Thymus (tissue), 11 donors: Measurements from ENCODE around the gene NUDCD3. TPM values are rescaled to one million over a fixed set of nuclear protein-coding genes. Genes with fewer than 3 reads are reported as not detected.

Source experiments
- DNase-seq, 9 donors: peaks; one replicate each; pipeline ENCODE4 v3.0.0-alpha.2; 2013; ENCODE audit warnings: low spot score in 9 of 9, low read depth in 6 of 9, missing footprints in 1 of 9
- H3K27ac ChIP-seq, 2 donors: one replicate each; pipeline ENCODE4 v1.5.1; 2013; ENCODE audit warnings: control low read depth in 1 of 2, low read depth in 1 of 2, low read length in 1 of 2, mild to moderate bottlenecking in 1 of 2, moderate library complexity in 1 of 2
- H3K27me3 ChIP-seq, 2 donors: one replicate each; pipeline ENCODE4 v1.5.1; 2013; ENCODE audit warnings: low read length in 1 of 2; ENCODE audit not compliant: control insufficient read depth in 2 of 2, insufficient read depth in 1 of 2
- H3K36me3 ChIP-seq, 2 donors: one replicate each; pipeline ENCODE4 v1.5.1; 2013; ENCODE audit warnings: low read length in 1 of 2, mild to moderate bottlenecking in 1 of 2, moderate library complexity in 1 of 2; ENCODE audit not compliant: control insufficient read depth in 2 of 2, insufficient read depth in 2 of 2
- H3K4me1 ChIP-seq, 2 donors: one replicate each; pipeline ENCODE4 v1.5.1; 2013; ENCODE audit warnings: low read length in 2 of 2; ENCODE audit not compliant: control insufficient read depth in 2 of 2, insufficient read depth in 2 of 2
- H3K4me3 ChIP-seq, 2 donors: one replicate each; pipeline ENCODE4 v1.5.1; 2013; ENCODE audit warnings: low read length in 2 of 2, control low read depth in 1 of 2, mild to moderate bottlenecking in 1 of 2
- H3K9me3 ChIP-seq, 2 donors: one replicate each; pipeline ENCODE4 v1.5.1; 2013; ENCODE audit warnings: low read length in 1 of 2, mild to moderate bottlenecking in 1 of 2; ENCODE audit not compliant: control insufficient read depth in 2 of 2, insufficient read depth in 1 of 2
- whole genome bisulfite sequencing: extraction: QIAGEN DNeasy Blood & Tissue Kit; methylation state at CpG from one replicate; pipeline ENCODE4 v1.1.7; 2013; 5-methylcytosine and 5-hydroxymethylcytosine counted together
- polyA plus RNA-seq: library from polyadenylated mRNA; stranded (reverse); fragments of 200-250 nt; gene quantifications from one replicate; pipeline ENCODE4 v1.2.3, GENCODE V29; 2013
- total RNA-seq: library from RNA; stranded (reverse); fragments of 120-200 nt; gene quantifications from one replicate; pipeline ENCODE4 v1.2.4, GENCODE V29; 2013
- donor health status: healthy.

The NUDCD3 gene
- total and polyA plus RNA-seq, 2 donors: 32.9 to 33.9 TPM

DNA sequence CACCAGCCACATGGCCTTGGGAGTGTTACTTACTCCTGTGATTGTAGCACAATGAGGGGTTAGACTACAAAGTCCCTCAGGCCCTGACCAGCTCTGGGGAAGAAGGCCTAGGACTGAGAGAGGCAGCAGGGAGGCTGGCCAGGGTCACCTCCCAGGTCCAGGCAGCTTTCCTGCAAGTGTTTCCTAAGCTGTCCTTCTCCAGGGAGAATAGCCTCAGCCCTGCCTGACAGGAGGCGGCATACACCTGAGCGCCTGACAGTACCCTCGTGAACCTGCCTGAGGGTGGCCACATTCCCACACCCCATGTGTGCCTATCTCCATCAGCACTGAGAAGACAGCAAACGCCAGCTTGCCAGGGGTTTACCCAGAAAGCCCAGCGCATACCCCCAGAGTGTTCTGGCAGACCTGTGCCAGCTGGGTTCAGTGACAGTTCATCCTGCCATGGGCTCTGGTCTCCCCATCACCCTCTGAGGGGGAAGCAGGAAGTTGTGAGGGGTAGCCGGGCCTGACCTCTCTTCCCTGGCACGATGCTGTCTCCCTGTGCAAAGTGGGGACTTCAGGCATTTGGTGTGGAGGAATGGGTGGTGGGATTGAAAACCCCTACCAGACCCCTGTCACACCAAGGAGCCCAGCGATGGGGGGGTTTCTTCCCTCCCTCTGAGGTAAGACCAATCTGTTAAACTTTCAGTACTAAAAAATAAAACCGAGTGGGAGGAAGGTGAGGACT lies 108.8 kb downstream of the NUDCD3 start:
- Histone ChIP-seq H3K9me3 (no peaks in the 10 kb centered on the region), H3K36me3 (peaks cover 34 to 36% of the 10 kb centered on the region in 2 donors), H3K4me3 (no peak overlapping the region), H3K27ac (no peak overlapping the region), H3K27me3 (no peaks in the 10 kb centered on the region), H3K4me1 (peaks cover 2 to 12% of the 10 kb centered on the region in 2 donors)
- 97% methylated on average over 9 of the region's 9 CpGs for WGBS
- no peak for DNase-seq

DNA sequence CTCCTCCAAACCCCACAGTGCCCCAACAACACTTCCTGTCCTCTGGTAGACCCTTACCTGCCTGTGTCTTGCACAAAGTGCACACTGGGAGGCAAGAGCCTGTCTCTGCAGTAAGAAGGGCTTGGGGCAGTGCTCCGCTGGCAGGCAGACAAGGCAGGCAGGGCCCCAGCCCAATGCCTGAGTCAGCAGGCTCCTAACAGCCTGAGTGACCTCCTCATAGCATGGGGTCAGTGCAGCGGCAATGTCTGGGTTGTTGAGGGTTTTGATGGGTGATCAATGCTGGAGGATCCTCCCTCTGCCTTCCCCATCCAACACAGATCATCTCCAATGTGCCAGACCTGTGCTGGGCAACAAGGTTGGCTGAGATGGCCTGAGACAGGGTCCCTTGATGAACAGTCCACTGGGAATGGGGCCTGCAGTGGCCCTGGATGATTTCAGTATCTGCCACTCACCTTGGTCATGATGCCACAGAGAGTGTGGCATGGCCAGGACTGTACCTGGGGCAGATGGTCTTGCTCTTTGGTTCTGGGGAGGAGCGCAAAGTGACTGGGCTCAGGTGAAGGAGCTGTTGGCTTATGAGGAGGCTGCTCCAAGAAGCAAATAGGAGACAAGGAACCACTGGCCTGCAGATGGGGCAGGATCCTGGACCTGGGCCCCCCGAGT lies 109.5 kb downstream of the NUDCD3 start:
- H3K9me3 ChIP-seq: no peaks in the 10 kb centered on the region
- H3K27me3 ChIP-seq: peaks cover 0 to under 1% of the 10 kb centered on the region in 2 donors
- peaks cover 28 to 35% of the 10 kb centered on the region in 2 donors for H3K36me3 ChIP-seq
- 98% methylated on average over 4 of the region's 4 CpGs for WGBS
- H3K4me3 ChIP-seq: no peak overlapping the region
- no peak for DNase-seq
- peaks cover 0 to 5% of the 10 kb centered on the region in 2 donors for H3K4me1 ChIP-seq
- no peak overlapping the region for H3K27ac ChIP-seq

- no peak for DNase-seq
- 98% methylated on average over 2 of the region's 2 CpGs for WGBS
- Histone ChIP-seq H3K27ac (no peak overlapping the region), H3K4me1 (no peaks in the 10 kb centered on the region), H3K4me3 (no peak overlapping the region), H3K9me3 (no peaks in the 10 kb centered on the region), H3K36me3 (peaks cover 21 to 29% of the 10 kb centered on the region in 2 donors), H3K27me3 (peaks cover 0 to 7% of the 10 kb centered on the region in 2 donors)
Observed at GRCh38 chr7:44380189-44380830, 110.1 kb downstream of the NUDCD3 start.

DNA sequence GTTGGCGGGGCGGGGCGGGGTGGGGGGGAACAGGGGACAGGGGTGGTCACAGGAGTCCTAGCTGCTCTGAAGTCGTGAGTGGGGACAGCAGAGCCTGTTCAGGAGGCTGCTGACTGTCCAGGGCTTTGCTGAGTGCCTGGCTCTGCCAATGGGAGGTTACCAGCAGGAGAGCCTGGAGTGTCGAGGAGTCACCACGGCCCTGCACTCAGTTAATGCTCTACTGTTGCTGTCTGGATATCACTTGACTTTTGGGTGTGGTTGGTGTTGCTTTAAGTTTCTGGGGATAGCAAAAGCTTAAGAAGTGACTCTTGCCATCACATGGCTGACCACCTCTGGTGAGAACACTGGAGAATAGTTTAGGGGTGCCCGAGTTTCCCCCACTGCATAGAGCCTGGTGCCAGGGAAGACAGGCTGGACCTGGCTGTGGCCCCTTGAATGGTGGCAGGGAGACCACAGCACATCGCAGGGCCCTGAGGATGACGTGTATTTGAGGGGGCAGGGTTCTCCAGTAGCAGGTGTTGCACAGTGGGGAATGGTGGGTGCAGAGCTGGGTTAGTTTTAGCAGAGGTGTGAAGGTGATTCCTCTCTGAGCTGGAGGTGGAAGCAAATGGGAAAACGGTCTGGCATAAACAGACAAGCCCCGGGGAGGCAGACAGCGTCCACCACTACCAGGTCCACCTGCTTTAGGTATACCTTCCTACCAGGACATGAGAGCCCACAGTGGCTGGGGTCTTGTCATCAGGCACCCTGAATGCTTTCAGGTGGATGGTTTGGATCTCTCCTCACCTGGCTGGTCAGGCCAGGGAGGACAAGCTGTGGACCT lies 110.9 kb downstream of the NUDCD3 start:
- Histone ChIP-seq H3K4me1 (no peaks in the 10 kb centered on the region), H3K27ac (no peak overlapping the region), H3K4me3 (no peak overlapping the region), H3K36me3 (peaks cover 15 to 22% of the 10 kb centered on the region in 2 donors), H3K9me3 (no peaks in the 10 kb centered on the region), H3K27me3 (peaks cover 0 to 14% of the 10 kb centered on the region in 2 donors)
- WGBS: 95% methylated on average over 12 of the region's 12 CpGs
- DNase-seq: no peak

GRCh38 chr7:44378744-44379143 lies 111.7 kb downstream of the NUDCD3 start:
- H3K27ac ChIP-seq: no peak overlapping the region
- H3K9me3 ChIP-seq: no peaks in the 10 kb centered on the region
- DNase-seq: no peak
- H3K4me3 ChIP-seq: no peak overlapping the region
- WGBS: 95% methylated on average over 3 of the region's 3 CpGs
- peaks cover 2 to 21% of the 10 kb centered on the region in 2 donors for H3K27me3 ChIP-seq
- H3K36me3 ChIP-seq: peaks cover 6 to 19% of the 10 kb centered on the region in 2 donors
- no peaks in the 10 kb centered on the region for H3K4me1 ChIP-seq

DNA sequence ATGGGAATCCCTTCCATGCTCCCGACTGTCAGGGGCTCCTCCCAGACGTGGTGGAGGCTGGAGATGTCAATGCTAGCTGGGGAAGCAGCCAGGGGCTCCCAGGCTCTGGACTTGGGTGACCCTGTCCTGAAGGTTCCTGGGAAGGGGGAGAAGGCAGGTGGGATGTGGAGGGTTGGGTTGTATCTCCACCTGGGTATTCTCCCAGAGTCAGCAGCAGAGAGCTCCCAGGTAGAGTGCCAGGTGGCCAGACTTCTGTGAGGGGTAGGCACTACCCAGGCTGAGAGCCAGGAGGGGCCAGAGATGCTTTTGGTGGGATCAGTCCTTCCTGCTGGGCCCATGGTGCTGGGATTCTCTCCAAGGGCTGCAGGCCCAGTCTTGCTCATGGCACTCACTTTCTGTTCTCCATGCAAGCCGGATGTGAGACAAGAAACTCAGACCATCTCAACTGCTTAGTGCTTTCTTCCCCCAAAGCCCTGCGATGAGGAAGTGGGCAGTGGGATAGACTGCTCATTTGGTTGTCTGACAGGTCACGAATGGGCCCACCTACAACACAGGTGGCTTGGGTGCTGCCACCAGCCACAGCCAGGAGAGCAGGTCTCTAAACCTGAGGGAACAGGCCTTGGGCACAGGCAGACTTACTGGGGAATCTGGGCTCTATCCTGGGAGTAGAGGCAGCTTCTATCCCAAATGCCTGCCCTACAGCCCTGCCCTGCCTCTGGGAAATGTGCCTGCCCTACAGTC lies 112.6 kb downstream of the NUDCD3 start:
- WGBS: 85% methylated on average over 5 of the region's 5 CpGs
- DNase-seq: no peak
- Histone ChIP-seq H3K27ac (no peak overlapping the region), H3K9me3 (no peaks in the 10 kb centered on the region), H3K4me1 (no peaks in the 10 kb centered on the region), H3K4me3 (no peak overlapping the region), H3K36me3 (peaks cover 3 to 11% of the 10 kb centered on the region in 2 donors), H3K27me3 (peaks cover 2 to 28% of the 10 kb centered on the region in 2 donors)

DNA sequence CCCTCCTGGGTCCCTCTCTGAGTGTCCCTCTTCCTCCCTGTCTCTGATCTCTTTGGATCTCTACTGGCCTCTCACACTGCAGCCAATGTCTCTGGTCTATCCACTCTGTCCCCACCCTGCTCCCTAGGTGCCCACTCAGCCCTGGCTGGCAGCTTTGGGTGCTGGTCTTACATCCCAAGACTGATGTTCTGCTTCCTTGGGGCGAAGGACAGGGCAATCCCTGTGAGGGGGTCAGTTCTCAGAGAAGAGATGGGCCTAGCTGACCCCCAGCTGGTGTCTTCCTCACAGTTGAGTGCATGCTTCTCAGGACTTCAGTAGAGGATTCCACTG lies 113.4 kb downstream of the NUDCD3 start:
- no peaks in the 10 kb centered on the region for H3K9me3 ChIP-seq
- WGBS: 95% methylated on average over 1 of the region's 1 CpG
- H3K27ac ChIP-seq: no peak overlapping the region
- DNase-seq: no peak
- H3K4me3 ChIP-seq: no peak overlapping the region
- H3K36me3 ChIP-seq: peaks cover 0 to 7% of the 10 kb centered on the region in 2 donors
- no peaks in the 10 kb centered on the region for H3K4me1 ChIP-seq
- peaks cover 2 to 28% of the 10 kb centered on the region in 2 donors for H3K27me3 ChIP-seq

- no peak for DNase-seq
- Histone ChIP-seq H3K27ac (no peak overlapping the region), H3K4me1 (no peaks in the 10 kb centered on the region), H3K27me3 (peaks cover 2 to 28% of the 10 kb centered on the region in 2 donors), H3K4me3 (no peak overlapping the region), H3K9me3 (no peaks in the 10 kb centered on the region), H3K36me3 (peaks cover 0 to 5% of the 10 kb centered on the region in 2 donors)
- WGBS: 75% methylated on average over 7 of the region's 7 CpGs
Observed at GRCh38 chr7:44376429-44377133, 113.9 kb downstream of the NUDCD3 start.
